Neural crest cell (in vitro differentiated cells): ENCODE measurements around the gene SLC7A4. TPM values are rescaled to one million over a fixed set of nuclear protein-coding genes. Genes with fewer than 3 reads are reported as not detected.
A peak's percentile ranks its signal among the peaks of the same experiment; 100 is the strongest.
"Not testable (repeated sequence)": the region's sequence is repeated elsewhere in the genome, so short reads cannot be mapped to it uniquely, and the experiment has no call there.

Experiments used
- DNase-seq: peaks from one replicate; pipeline ENCODE4 v3.0.0; 2021; ENCODE audit warnings: low read depth, mixed read lengths, low spot score
- H3K27ac Mint-ChIP-seq: one replicate; pipeline ENCODE4 v1.8.0; 2021; ENCODE audit warnings: mild to moderate bottlenecking, mixed read lengths; ENCODE audit not compliant: unreplicated experiment
- H3K27me3 Mint-ChIP-seq: 2 replicates; pipeline ENCODE4 v1.8.0; 2021; ENCODE audit warnings: low read depth, mild to moderate bottlenecking, mixed read lengths
- H3K36me3 Mint-ChIP-seq: 2 replicates; pipeline ENCODE4 v1.8.0; 2021; ENCODE audit warnings: low read depth, mild to moderate bottlenecking, mixed read lengths
- H3K4me1 Mint-ChIP-seq: 2 replicates; pipeline ENCODE4 v1.8.0; 2021; ENCODE audit warnings: mixed read lengths
- H3K4me3 Mint-ChIP-seq: one replicate; pipeline ENCODE4 v1.8.0; 2021; ENCODE audit warnings: mild to moderate bottlenecking, mixed read lengths
- H3K9me3 Mint-ChIP-seq: 2 replicates; pipeline ENCODE4 v1.8.0; 2021; ENCODE audit warnings: mixed read lengths
- total RNA-seq: library from RNA; stranded (reverse); gene quantifications from 2 replicates; pipeline ENCODE4 v1.2.1, GENCODE V29; 2021
- TF ChIP-seq, protein P1 (sequence below): fragments of 200-600 bp; sonication (generic); conservative IDR thresholded peaks from 2 replicates; pipeline ENCODE4 v1.5.0; 2021; ENCODE audit warnings: antibody characterized with exemption, mild to moderate bottlenecking

Gene SLC7A4
- total RNA-seq, 1 donor from 2014 or later: 0.26 TPM

DNA sequence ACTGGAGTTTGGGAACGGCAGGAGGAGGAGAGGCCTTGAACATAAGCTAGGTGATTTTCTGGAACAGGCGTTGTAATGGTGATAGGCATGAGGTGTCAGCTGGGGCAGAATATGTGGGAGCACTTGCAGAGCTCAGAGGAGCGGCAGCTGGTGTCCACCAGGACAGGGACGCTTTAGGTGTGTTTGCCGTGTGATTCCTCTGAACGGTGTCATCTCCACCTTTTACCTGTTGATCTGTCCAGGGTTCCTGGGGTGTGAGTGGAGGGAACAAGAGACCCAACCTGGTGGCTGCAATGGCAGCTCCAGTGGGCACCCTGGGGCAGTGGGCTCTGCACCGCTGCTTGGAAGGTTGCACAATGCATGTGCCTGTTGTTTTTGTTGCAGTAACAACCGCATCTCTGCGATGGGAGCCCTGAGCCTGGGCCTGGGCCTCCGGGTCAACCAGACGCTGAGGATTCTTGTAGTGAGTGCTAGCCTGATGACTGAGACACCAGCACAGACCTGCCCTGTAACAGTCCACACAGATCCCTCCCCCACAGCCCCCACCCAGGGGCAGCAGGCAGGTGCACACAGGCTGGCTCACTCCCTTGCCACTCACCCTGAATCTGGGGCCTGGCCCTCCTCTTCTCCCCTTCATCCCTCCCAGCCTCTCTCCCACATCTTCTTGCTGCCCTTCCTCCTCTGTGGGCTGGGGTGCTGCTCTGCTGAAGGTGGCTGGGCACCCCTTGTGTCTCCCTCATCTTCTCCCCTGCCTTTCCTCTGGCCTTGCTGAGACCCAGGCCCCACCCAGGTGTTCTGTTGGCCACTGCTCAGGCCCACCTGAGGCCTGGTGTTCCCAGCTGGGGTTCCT lies 22.6 kb upstream of the SLC7A4 start:
- DNase-seq: no peak
- Mint-ChIP-seq H3K4me1 (peaks cover 30% of the 10 kb centered on the region), H3K36me3 (no peaks in the 10 kb centered on the region), H3K27me3 (peaks cover 2% of the 10 kb centered on the region), H3K9me3 (no peaks in the 10 kb centered on the region), H3K4me3 (no peak overlapping the region), H3K27ac (no peak overlapping the region)
- TF ChIP-seq, protein P1, sequence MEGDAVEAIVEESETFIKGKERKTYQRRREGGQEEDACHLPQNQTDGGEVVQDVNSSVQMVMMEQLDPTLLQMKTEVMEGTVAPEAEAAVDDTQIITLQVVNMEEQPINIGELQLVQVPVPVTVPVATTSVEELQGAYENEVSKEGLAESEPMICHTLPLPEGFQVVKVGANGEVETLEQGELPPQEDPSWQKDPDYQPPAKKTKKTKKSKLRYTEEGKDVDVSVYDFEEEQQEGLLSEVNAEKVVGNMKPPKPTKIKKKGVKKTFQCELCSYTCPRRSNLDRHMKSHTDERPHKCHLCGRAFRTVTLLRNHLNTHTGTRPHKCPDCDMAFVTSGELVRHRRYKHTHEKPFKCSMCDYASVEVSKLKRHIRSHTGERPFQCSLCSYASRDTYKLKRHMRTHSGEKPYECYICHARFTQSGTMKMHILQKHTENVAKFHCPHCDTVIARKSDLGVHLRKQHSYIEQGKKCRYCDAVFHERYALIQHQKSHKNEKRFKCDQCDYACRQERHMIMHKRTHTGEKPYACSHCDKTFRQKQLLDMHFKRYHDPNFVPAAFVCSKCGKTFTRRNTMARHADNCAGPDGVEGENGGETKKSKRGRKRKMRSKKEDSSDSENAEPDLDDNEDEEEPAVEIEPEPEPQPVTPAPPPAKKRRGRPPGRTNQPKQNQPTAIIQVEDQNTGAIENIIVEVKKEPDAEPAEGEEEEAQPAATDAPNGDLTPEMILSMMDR: no peak

DNA sequence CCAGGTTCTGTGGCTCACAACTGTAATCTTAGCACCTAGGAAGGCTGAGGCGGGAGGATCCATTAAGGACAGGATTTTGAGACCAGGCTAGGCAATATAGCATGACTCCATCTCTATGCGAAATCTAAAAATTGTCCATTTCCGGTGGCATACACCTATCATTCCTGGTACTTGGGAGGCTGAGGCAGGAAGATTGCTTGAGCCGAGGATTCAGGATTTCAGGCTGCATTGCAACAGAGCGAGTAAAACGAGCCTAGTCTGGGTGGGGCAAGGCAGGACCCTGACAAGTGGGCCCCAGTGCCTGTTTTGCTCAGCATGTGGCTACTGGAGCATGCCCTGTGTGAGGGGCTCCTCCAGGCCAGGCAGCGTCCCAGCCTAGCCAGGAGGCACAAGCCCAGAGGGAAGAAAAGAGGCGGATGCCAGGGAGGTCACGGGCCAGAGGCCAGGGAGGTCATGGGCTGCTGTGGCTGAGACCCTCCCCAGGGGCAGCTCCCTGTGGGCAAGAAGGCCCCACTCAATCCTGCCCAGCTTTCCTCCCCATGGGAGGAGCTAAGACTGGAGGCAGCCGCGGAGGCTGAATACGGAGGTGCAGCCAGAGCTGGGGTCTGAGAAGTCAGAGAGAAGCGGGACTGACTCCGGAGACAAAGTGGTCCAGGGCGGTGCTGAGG lies 21.8 kb upstream of the SLC7A4 start:
- Mint-ChIP-seq H3K27ac (peak overlapping the region; percentile 88), H3K4me1 (peaks cover 30% of the 10 kb centered on the region), H3K27me3 (peaks cover 2% of the 10 kb centered on the region), H3K9me3 (no peaks in the 10 kb centered on the region), H3K36me3 (no peaks in the 10 kb centered on the region), H3K4me3 (no peak overlapping the region)
- DNase-seq: no peak
- TF ChIP-seq, protein P1: no peak

DNA sequence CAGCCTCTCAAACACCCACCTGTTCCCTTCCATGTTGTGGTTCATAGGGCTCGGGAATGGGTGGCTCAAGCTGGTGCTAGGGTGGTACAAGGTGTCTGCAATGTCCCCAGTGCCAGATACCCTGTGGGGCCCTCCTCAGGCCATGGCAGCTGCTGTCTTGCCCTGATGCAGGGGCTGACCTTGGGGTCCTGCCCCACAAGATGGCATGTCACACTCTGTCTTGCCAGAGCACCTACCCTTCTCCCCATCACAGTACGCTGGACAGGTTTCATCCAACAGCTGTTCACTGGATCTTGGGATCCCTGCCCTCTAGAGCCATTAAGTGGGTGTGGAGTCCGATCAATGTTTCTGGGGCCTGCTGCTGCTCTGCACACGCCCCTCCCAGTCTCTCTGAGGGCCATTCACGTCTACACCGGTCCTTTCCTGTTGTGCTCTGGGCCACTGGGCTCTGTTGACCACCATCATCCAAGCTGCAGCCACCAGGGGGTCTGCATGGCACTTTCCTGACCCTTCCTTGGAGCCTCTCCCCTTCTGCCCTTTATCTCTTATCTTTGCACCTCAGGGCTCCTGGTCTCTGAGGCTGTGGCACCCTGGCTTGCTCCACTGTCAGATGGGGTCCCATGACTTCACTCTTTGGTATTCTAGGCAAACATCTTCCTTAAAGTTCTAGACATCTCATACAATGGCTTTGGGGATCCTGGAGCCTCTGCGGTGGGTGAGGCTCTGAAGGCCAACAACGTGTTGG lies 20.5 kb upstream of the SLC7A4 start:
- H3K9me3 Mint-ChIP-seq: no peaks in the 10 kb centered on the region
- H3K36me3 Mint-ChIP-seq: no peaks in the 10 kb centered on the region
- H3K27me3 Mint-ChIP-seq: peaks cover 2% of the 10 kb centered on the region
- H3K27ac Mint-ChIP-seq: peak overlapping the region; percentile 30
- DNase-seq: no peak
- TF ChIP-seq, protein P1: no peak
- H3K4me1 Mint-ChIP-seq: peaks cover 30% of the 10 kb centered on the region
- H3K4me3 Mint-ChIP-seq: no peak overlapping the region

DNA sequence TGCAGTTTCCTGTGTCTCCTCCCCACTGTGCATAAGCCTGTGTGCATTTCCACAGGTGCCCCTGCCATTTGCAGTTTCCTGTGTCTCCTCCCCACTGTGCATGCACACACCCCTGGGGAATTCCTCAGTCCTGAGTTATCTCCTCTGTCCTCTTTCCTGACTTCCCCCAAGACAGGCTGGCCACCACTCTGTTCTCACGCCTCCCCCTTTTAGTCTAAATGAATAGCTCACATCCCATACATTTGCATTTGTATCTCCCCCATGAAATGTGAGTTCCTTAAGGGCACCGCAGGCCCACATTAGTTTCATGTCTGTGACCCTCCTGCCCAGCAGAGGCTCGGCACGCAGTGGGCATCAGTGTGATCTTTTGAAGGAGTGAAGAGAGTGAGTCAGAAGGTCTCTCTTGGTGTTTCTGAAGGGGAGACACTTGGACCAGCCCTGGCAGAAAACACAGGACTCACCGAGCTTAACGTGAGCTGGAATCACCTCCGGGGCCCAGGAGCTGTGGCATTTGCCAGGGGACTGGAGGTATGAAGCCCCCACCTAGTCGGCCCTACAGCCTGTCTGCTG lies 19.6 kb upstream of the SLC7A4 start:
- Mint-ChIP-seq H3K9me3 (no peaks in the 10 kb centered on the region), H3K4me3 (no peak overlapping the region), H3K4me1 (peaks cover 30% of the 10 kb centered on the region), H3K27me3 (peaks cover 2% of the 10 kb centered on the region), H3K27ac (no peak overlapping the region), H3K36me3 (no peaks in the 10 kb centered on the region)
- TF ChIP-seq, protein P1: no peak
- DNase-seq: no peak

DNA sequence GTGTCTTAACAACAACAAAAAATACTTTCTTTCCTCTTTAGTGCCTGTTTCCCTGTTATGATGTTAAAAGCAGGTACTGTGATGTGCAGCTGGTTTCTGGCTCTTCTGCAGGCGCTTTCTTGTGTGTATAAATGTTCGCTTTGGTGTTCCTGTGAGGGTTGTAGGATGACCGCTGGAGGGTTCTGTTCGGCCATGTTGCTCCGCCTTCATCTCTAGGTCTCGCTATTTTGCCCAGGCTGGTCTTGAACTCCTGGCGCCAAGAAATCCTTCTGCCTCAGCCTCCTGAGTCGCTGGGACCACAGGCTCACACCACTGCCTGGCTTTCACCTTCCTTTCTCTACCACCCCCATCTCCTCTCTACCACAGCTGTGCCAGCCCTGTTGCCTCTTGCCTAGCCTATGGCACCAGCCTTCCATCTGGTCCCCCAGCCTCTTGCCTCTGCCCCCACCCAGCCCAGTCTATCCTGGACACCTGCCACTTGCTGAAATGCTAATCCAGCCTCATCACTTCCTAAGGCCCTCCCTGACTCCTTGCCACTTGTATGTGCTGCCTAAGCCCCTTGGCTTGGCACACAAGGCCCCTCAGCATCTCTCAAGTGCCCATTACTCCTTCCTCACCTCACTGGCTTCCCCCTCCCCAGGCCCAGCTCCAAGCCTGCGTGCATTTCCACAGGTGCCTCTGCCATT lies 18.9 kb upstream of the SLC7A4 start:
- Mint-ChIP-seq H3K9me3 (no peaks in the 10 kb centered on the region), H3K27me3 (no peaks in the 10 kb centered on the region), H3K27ac (no peak overlapping the region), H3K4me3 (no peak overlapping the region), H3K4me1 (peaks cover 25% of the 10 kb centered on the region), H3K36me3 (no peaks in the 10 kb centered on the region)
- DNase-seq: no peak
- TF ChIP-seq, protein P1: no peak

DNA sequence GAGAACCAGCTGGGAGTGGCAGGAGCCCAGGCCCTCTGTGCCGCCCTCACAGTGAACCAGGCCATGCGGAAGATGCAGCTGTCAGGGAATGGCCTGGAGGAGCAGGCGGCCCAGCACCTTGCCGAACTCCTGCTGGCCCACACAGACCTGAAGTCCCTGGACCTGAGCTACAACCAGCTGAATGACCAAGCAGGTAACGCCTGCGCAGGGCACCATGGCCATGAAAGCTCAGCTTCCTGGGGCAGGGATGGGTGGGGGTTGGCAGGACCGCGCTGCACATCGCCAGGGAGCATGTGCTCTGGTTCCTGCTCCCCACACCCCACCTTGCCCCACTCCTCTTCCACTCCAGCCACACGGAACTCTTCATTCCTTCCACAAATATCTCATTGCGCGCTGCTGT lies 16.6 kb upstream of the SLC7A4 start:
- not testable (repeated sequence) for H3K36me3 Mint-ChIP-seq, H3K27me3 Mint-ChIP-seq, H3K9me3 Mint-ChIP-seq, H3K4me3 Mint-ChIP-seq, DNase-seq, H3K27ac Mint-ChIP-seq
- H3K4me1 Mint-ChIP-seq: peaks cover 31% of the 10 kb centered on the region

DNA sequence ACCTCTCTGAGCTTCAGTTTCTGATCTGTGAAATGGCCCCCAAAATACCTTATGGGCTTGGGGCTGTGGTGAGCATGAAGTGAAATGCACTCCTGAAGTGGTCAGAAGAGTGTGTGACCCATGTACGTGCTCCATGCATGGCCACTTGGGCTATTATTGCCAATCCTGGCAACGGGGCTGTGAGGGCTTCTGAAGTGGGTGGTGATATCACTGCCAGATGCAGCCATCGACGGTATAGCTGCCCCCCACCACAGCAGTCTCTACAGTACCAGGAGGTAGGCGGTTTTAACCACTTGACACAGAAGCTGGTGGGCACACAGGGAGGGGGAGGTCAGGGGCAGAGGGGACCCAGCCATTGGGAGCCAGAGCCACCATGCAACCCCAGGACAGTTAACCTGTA lies 16.1 kb upstream of the SLC7A4 start:
- H3K27ac Mint-ChIP-seq, DNase-seq, H3K36me3 Mint-ChIP-seq, H3K27me3 Mint-ChIP-seq, H3K4me3 Mint-ChIP-seq, H3K9me3 Mint-ChIP-seq: not testable (repeated sequence)
- H3K4me1 Mint-ChIP-seq: peaks cover 33% of the 10 kb centered on the region
